Activated CD8-positive, alpha-beta T cell treated with anti-CD3 and anti-CD28 coated beads for 36 hours (primary cell): ENCODE results near the gene BCL2A1. TPM values are rescaled to one million over a fixed set of nuclear protein-coding genes. Genes with fewer than 3 reads are reported as not detected.

Experiments
- ATAC-seq: fragments of 200-7000 bp; cut with Tn5 transposase; one replicate; pipeline ENCODE4 v1.10.0; 2021; ENCODE audit warnings: mild to moderate bottlenecking, moderate library complexity
- CTCF ChIA-PET: fragments of 350-600 bp; sonication (Branson Sonifier 250); formaldehyde crosslinking; loops from one replicate; lab custom pipeline; 2021; ENCODE audit warnings: antibody characterized with exemption; lab: Charles Lee
- POLR2A ChIA-PET: fragments of 350-600 bp; sonication (Branson Sonifier 250); formaldehyde crosslinking; loops from one replicate; lab custom pipeline; 2021; ENCODE audit warnings: antibody characterized with exemption; lab: Charles Lee
- DNase-seq: peaks from one replicate; pipeline ENCODE4 v3.0.0-alpha.2; 2020
- H3K27ac Mint-ChIP-seq: one replicate; pipeline ENCODE4 v1.8.0; 2021; ENCODE audit warnings: mild to moderate bottlenecking, mixed read lengths
- H3K27me3 Mint-ChIP-seq: one replicate; pipeline ENCODE4 v1.8.0; 2021; ENCODE audit warnings: mixed read lengths
- H3K36me3 Mint-ChIP-seq: one replicate; pipeline ENCODE4 v1.8.0; 2021; ENCODE audit warnings: low read depth, mixed read lengths
- H3K4me1 Mint-ChIP-seq: one replicate; pipeline ENCODE4 v1.8.0; 2021; ENCODE audit warnings: low read depth, mixed read lengths
- H3K4me3 Mint-ChIP-seq: one replicate; pipeline ENCODE4 v1.8.0; 2021; ENCODE audit warnings: mild to moderate bottlenecking, moderate library complexity, mixed read lengths
- H3K9me3 Mint-ChIP-seq: one replicate; pipeline ENCODE4 v1.8.0; 2021; ENCODE audit warnings: mixed read lengths
- CTCF ChIP-seq: fragments of 200-600 bp; IDR thresholded peaks from one replicate; pipeline ENCODE4 v1.8.0; 2022; ENCODE audit warnings: antibody characterized with exemption, mild to moderate bottlenecking
- intact Hi-C: fragments of 100-400 bp; cut with micrococcal nuclease; formaldehyde crosslinking; loops from one replicate; pipeline ENCODE4 v1.10.0; 2022
- total RNA-seq, 2 experiments: library from RNA; stranded (reverse); gene quantifications; one replicate each; pipeline ENCODE4 v1.2.3, GENCODE V29; 2021

The BCL2A1 gene
- total RNA-seq, 2 experiments from 2014 or later: 47.1 to 47.9 TPM

- intact Hi-C loops: no loop called here
- ChIA-PET CTCF (interaction anchor here (1.9 kb wide), 1 partner anchor 154 kb away, joined by 6 read pairs; no protein-coding TSS in a partner anchor), POLR2A (interaction anchor here (1.7 kb wide), 1 partner anchor 53 kb away, joined by 4 read pairs; no protein-coding TSS in a partner anchor)
- Mint-ChIP-seq H3K9me3 (no peaks in the 10 kb centered on the region), H3K4me1 (no peaks in the 10 kb centered on the region), H3K4me3 (no peak overlapping the region), H3K27me3 (no peaks in the 10 kb centered on the region), H3K36me3 (no peaks in the 10 kb centered on the region), H3K27ac (no peak overlapping the region)
- no peak for ATAC-seq
- no peak for TF ChIP-seq CTCF
- DNase-seq: no peak
These were observed 36.5 kb upstream of the BCL2A1 start for GRCh38 chr15:80007532-80007931.

DNA sequence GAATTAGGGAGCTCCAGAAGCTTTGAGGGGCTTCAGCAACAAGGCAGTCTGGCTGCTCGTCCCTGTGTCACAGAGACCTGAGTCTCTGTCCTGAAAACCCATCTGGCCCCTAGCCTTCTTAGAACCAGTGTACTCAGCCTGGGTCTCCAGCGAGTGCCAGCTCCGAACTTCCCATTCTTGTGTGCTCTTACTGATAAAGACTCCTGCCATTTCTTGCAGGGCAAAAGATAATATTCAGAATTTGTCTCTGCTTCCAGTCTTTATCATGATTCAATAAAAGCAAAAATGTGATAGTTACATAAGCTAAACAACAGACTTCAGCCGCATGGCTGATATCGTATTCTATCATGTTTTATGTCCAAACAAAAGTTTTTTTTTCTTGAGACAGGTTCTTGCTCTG, 36.0 kb upstream of the BCL2A1 start:
- CTCF ChIA-PET: interaction anchor here (1.9 kb wide), 1 partner anchor 154 kb away, joined by 6 read pairs; no protein-coding TSS in a partner anchor
- no peaks in the 10 kb centered on the region for H3K27me3 Mint-ChIP-seq
- intact Hi-C loops: no loop called here
- ATAC-seq (no peak), DNase-seq (no peak)
- H3K27ac Mint-ChIP-seq: no peak overlapping the region
- no peaks in the 10 kb centered on the region for H3K9me3 Mint-ChIP-seq
- no peak overlapping the region for H3K4me3 Mint-ChIP-seq
- no peaks in the 10 kb centered on the region for H3K4me1 Mint-ChIP-seq
- H3K36me3 Mint-ChIP-seq: no peaks in the 10 kb centered on the region
- no peak for TF ChIP-seq CTCF
- POLR2A ChIA-PET: interaction anchor here (1.7 kb wide), 1 partner anchor 53 kb away, joined by 4 read pairs; no protein-coding TSS in a partner anchor

GRCh38 chr15:80003934-80004472, 33.0 kb upstream of the BCL2A1 start:
- Mint-ChIP-seq H3K27me3 (no peaks in the 10 kb centered on the region), H3K27ac (no peak overlapping the region), H3K36me3 (no peaks in the 10 kb centered on the region), H3K4me3 (no peak overlapping the region), H3K9me3 (no peaks in the 10 kb centered on the region), H3K4me1 (no peaks in the 10 kb centered on the region)
- CTCF ChIA-PET: no interaction called here
- DNase-seq (no peak), ATAC-seq (peak; percentile 47)
- TF ChIP-seq CTCF: no peak
- intact Hi-C loops: no loop called here
- POLR2A ChIA-PET: no interaction called here

GRCh38 chr15:80003171-80003570, 32.2 kb upstream of the BCL2A1 start:
- no peaks in the 10 kb centered on the region for H3K27me3 Mint-ChIP-seq
- no peak overlapping the region for H3K4me3 Mint-ChIP-seq
- CTCF ChIA-PET: interaction anchor here (1.0 kb wide), 1 partner anchor 10 kb away, joined by 3 read pairs; no protein-coding TSS in a partner anchor
- DNase-seq (no peak), ATAC-seq (no peak)
- no peaks in the 10 kb centered on the region for H3K4me1 Mint-ChIP-seq
- POLR2A ChIA-PET: interaction anchor here (0.9 kb wide), 1 partner anchor 134 kb away, joined by 4 read pairs; no protein-coding TSS in a partner anchor
- H3K36me3 Mint-ChIP-seq: no peaks in the 10 kb centered on the region
- intact Hi-C loops: no loop called here
- no peak for TF ChIP-seq CTCF
- H3K9me3 Mint-ChIP-seq: no peaks in the 10 kb centered on the region
- H3K27ac Mint-ChIP-seq: no peak overlapping the region

DNA sequence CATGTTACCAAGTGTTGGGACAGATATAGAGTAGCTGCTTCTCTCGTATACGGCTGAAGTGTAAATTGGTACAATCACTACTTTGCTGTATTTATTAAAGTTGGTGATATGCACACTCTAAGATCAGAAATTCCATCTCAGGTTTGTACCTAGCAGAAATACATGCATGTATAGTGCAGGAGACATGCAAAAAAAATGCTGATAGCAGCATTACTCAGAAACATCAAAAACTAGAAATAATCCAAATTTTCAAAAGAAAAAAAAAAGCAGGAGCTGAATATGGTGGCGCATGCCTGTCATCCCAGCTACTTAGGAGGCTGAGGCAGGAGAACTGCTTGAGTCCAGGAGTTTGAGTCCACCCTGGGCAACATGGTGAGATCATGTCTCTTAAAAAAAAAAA, 31.3 kb upstream of the BCL2A1 start:
- no peak overlapping the region for H3K27ac Mint-ChIP-seq
- TF ChIP-seq CTCF: no peak
- ChIA-PET CTCF (interaction anchor here (1.0 kb wide), 1 partner anchor 9 kb away, joined by 3 read pairs; no protein-coding TSS in a partner anchor), POLR2A (interaction anchor here (0.9 kb wide), 1 partner anchor 133 kb away, joined by 4 read pairs; no protein-coding TSS in a partner anchor)
- H3K4me1 Mint-ChIP-seq: no peaks in the 10 kb centered on the region
- intact Hi-C loops: no loop called here
- DNase-seq (no peak), ATAC-seq (no peak)
- no peaks in the 10 kb centered on the region for H3K27me3 Mint-ChIP-seq
- no peak overlapping the region for H3K4me3 Mint-ChIP-seq
- H3K9me3 Mint-ChIP-seq: no peaks in the 10 kb centered on the region
- H3K36me3 Mint-ChIP-seq: no peaks in the 10 kb centered on the region
